GM10266 (cell line): Measurements from ENCODE around the gene TAAR2.
"Not testable (repeated sequence)": the region's sequence is repeated elsewhere in the genome, so short reads cannot be mapped to it uniquely, and the experiment has no call there.

Experiments
- DNase-seq: peaks from one replicate; pipeline ENCODE4 v3.0.0; 2012; ENCODE audit errors: extremely low spot score
- CTCF ChIP-seq: IDR thresholded peaks from 2 replicates; pipeline ENCODE4 v1.5.1; 2012; ENCODE audit warnings: mild to moderate bottlenecking, low read depth; ENCODE audit not compliant: control insufficient read depth, insufficient read depth; ENCODE audit errors: missing control alignments

The TAAR2 gene

GRCh38 chr6:132661906-132662305 lies 37.8 kb upstream of the TAAR2 start:
- TF ChIP-seq CTCF: no peak
- DNase-seq: no peak

GRCh38 chr6:132659082-132659481 lies 35.0 kb upstream of the TAAR2 start, which contains the start of gene TAAR1:
TSS of gene TAAR1 (minus strand) at chr6:132659182. CDS start at chr6:132646003, 13,179 bp downstream.
- no peak for DNase-seq
- TF ChIP-seq CTCF: no peak

GRCh38 chr6:132651062-132651461 lies 27.0 kb upstream of the TAAR2 start:
- no peak for DNase-seq
- no peak for TF ChIP-seq CTCF

- TF ChIP-seq CTCF: no peak
- no peak for DNase-seq
Observed at GRCh38 chr6:132650429-132650828, 26.4 kb upstream of the TAAR2 start.

- TF ChIP-seq CTCF: no peak
- DNase-seq: no peak
Observed at GRCh38 chr6:132648828-132649227, 24.8 kb upstream of the TAAR2 start.

GRCh38 chr6:132648356-132648755 lies 24.3 kb upstream of the TAAR2 start:
- DNase-seq: no peak
- no peak for TF ChIP-seq CTCF

GRCh38 chr6:132643547-132643946 lies 19.5 kb upstream of the TAAR2 start:
- DNase-seq: no peak
- no peak for TF ChIP-seq CTCF

GRCh38 chr6:132637135-132637534 lies 13.1 kb upstream of the TAAR2 start:
- not testable (repeated sequence) for DNase-seq

GRCh38 chr6:132635906-132636305 lies 11.8 kb upstream of the TAAR2 start:
- not testable (repeated sequence) for DNase-seq

- DNase-seq: not testable (repeated sequence)
Observed at GRCh38 chr6:132635288-132635687, 11.2 kb upstream of the TAAR2 start.
